ENCODE data around the gene APBB2.
"Not testable (repeated sequence)": the region's sequence is repeated elsewhere in the genome, so short reads cannot be mapped to it uniquely, and the experiment has no call there.

APBB2 gene

DNA sequence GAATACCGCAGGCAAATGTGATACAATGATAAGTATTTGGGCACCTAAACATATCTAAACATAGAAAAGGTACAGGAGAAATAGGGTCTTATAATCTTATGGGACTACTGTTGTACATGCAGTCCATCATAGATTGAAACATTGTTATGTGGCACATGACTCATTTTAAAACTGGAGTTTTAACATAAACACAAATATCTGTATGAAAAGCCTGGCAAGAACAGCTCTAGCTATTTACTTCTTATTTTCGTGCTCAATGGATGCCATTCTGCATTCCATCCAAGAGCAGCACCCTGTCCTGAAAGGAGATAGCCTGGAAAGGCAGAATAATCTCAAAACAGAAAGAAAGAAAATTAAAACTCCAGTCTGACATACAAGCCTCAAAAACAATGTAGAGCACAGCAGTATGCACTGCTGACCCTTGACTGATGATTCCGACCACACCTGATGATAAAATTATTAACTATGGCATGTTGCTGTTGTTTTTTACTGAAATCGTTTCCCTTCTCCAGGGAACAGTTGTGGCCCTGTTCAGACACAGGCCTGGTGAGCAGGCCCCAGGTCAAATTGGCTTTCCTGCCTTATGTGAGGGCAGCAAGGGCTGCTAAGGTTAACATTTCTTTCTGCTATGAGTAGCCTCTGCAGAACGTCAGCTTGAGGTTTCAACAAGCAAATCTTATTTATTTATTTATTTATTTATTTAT is 152.7 kb downstream of the APBB2 start:
- Histone ChIP-seq H3K4me1 (ENCODE audit: insufficient read depth, poor library complexity, severe bottlenecking) (peaks cover 11% of the 10 kb centered on the region), H3K27ac (ENCODE audit: poor library complexity, severe bottlenecking) (peak overlapping the region; percentile 11), H3K36me3 (ENCODE audit: low read depth) (peaks cover 36% of the 10 kb centered on the region), H3K4me3 (ENCODE audit: severe bottlenecking) (no peak overlapping the region), H3K27me3 (ENCODE audit: insufficient read depth, poor library complexity, severe bottlenecking) (no peaks in the 10 kb centered on the region), H3K9me3 (ENCODE audit: severe bottlenecking) (no peaks in the 10 kb centered on the region)
- ATAC-seq (ENCODE audit: low read depth), result no peak
- DNase-seq (ENCODE audit: low spot score), result no peak
- TF ChIP-seq, protein P1, sequence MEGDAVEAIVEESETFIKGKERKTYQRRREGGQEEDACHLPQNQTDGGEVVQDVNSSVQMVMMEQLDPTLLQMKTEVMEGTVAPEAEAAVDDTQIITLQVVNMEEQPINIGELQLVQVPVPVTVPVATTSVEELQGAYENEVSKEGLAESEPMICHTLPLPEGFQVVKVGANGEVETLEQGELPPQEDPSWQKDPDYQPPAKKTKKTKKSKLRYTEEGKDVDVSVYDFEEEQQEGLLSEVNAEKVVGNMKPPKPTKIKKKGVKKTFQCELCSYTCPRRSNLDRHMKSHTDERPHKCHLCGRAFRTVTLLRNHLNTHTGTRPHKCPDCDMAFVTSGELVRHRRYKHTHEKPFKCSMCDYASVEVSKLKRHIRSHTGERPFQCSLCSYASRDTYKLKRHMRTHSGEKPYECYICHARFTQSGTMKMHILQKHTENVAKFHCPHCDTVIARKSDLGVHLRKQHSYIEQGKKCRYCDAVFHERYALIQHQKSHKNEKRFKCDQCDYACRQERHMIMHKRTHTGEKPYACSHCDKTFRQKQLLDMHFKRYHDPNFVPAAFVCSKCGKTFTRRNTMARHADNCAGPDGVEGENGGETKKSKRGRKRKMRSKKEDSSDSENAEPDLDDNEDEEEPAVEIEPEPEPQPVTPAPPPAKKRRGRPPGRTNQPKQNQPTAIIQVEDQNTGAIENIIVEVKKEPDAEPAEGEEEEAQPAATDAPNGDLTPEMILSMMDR (IDR thresholded peaks at IDR 0.05; ENCODE audit: poor library complexity, severe bottlenecking), result no peak

DNA sequence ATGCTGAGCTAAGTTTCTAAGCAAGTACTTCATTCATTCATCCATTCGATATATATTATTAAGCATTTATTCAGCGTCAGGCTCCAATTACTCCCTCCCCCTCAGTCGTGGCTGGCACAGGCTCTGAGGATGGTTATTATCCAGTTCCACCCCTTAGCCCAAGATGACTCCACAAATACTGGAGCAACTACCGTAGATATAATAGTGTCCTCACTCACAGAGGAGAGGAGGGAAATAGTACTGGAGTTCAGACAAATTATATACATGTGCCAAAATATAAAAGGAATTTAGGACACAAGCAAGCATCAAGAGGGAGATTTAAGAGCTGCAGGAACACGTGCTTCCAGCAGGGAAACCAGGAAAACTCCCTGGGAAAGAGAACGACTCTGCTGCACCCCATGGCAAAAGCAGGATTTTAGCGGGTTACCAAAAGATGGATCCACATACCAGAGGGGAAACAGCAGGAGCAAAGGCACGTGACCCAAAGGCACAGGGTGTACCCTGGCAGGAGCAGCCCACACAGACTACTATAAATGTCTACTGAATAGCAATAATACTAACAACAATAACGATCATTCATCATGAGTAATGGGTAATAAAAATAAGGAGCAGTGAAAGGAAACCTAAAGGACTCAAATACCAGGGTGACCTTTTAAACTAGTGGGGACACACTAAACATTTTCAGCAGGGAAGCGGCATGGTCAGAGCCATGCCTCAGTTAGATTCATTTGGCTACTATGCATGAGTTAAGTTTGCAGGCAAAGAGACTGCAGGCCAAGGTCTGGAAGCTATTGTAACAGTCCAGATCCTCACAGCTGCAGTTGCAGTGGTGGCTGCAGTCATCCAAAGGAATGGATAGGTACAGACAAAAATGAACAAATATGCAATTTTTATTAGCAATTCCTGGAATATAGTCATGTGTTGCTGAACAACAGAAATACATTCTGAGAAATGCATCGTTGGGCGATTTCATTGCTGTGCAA is 153.7 kb downstream of the APBB2 start:
- peaks cover 11% of the 10 kb centered on the region for H3K4me1 ChIP-seq (ENCODE audit: insufficient read depth, poor library complexity, severe bottlenecking)
- H3K27me3 ChIP-seq (ENCODE audit: insufficient read depth, poor library complexity, severe bottlenecking), result no peaks in the 10 kb centered on the region
- H3K9me3 ChIP-seq (ENCODE audit: severe bottlenecking), result no peaks in the 10 kb centered on the region
- H3K36me3 ChIP-seq (ENCODE audit: low read depth), result peaks cover 36% of the 10 kb centered on the region
- TF ChIP-seq, protein P1 (IDR thresholded peaks at IDR 0.05; ENCODE audit: poor library complexity, severe bottlenecking), result no peak
- no peak overlapping the region for H3K4me3 ChIP-seq (ENCODE audit: severe bottlenecking)
- ATAC-seq (ENCODE audit: low read depth) (no peak), DNase-seq (ENCODE audit: low spot score) (no peak)
- peak overlapping the region; percentile 11 for H3K27ac ChIP-seq (ENCODE audit: poor library complexity, severe bottlenecking)

DNA sequence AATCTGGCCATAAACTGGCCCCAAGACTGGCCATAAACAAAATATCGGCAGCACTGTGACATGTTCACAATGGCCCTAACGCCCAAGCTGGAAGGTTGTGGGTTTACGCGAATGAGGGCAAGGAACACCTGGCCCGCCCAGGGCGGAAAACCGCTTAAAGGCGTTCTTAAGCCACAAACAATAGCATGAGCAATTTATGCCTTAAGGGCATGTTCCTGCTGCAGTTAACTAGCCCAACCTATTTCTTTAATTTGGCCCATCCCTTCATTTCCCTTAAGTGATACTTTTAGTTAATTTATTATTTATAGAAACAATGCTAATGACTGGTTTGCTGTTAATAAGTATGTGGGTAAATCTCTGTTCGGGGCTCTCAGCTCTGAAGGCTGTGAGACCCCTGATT is 154.9 kb downstream of the APBB2 start:
- not testable (repeated sequence) for H3K9me3 ChIP-seq (ENCODE audit: severe bottlenecking); H3K27me3 ChIP-seq (ENCODE audit: insufficient read depth, poor library complexity, severe bottlenecking); H3K27ac ChIP-seq (ENCODE audit: poor library complexity, severe bottlenecking); DNase-seq (ENCODE audit: low spot score); H3K4me3 ChIP-seq (ENCODE audit: severe bottlenecking); ATAC-seq (ENCODE audit: low read depth)
- H3K4me1 ChIP-seq (ENCODE audit: insufficient read depth, poor library complexity, severe bottlenecking), result peaks cover 11% of the 10 kb centered on the region
- H3K36me3 ChIP-seq (ENCODE audit: low read depth), result peaks cover 33% of the 10 kb centered on the region

DNA sequence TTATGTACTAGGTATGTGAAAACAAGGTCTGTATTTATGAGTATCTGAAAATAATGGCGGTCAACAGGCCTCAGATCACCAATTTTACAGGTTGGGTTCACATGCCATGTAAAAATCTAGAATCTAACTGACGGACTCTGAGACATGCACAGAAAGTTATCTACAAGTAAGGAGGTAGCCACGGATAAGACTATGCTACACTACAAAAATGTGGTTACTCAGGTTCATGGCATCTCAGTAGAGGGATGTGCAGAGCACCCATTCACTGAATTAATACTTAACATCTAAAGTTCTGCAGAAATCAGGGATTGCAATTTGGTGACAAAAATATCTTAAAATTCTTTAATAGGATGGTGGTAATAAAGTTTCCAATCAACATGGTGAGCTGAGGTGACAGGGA is 155.9 kb downstream of the APBB2 start:
- H3K4me1 ChIP-seq (ENCODE audit: insufficient read depth, poor library complexity, severe bottlenecking), result peaks cover 11% of the 10 kb centered on the region
- no peaks in the 10 kb centered on the region for H3K9me3 ChIP-seq (ENCODE audit: severe bottlenecking)
- no peak overlapping the region for H3K4me3 ChIP-seq (ENCODE audit: severe bottlenecking)
- no peak for DNase-seq (ENCODE audit: low spot score)
- no peak for ATAC-seq (ENCODE audit: low read depth)
- H3K36me3 ChIP-seq (ENCODE audit: low read depth), result peaks cover 36% of the 10 kb centered on the region
- no peaks in the 10 kb centered on the region for H3K27me3 ChIP-seq (ENCODE audit: insufficient read depth, poor library complexity, severe bottlenecking)
- H3K27ac ChIP-seq (ENCODE audit: poor library complexity, severe bottlenecking), result peak overlapping the region; percentile 25
- TF ChIP-seq, protein P1 (IDR thresholded peaks at IDR 0.05; ENCODE audit: poor library complexity, severe bottlenecking), result no peak

DNA sequence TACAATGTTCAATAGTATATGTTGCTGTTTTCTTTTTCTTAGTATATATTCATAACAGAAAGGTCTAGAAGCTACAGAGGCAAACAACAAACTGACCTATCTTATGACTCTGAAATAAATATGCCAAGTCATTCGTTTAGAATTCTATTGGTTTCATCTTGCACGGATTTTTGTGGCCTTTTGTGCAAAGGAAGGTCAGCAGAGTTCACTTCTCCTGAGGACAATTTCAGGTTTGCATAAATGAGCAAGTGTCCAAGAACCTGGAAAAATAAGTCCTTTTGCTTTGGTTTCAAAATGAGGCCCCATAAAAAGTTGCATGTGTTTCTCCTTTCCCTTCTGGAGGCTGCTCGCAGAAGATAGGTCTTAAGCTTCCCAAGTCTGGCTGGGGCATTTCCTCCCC is 156.9 kb downstream of the APBB2 start:
- ATAC-seq (ENCODE audit: low read depth) (no peak), DNase-seq (ENCODE audit: low spot score) (no peak)
- peak overlapping the region; percentile 25 for H3K27ac ChIP-seq (ENCODE audit: poor library complexity, severe bottlenecking)
- H3K9me3 ChIP-seq (ENCODE audit: severe bottlenecking), result no peaks in the 10 kb centered on the region
- TF ChIP-seq, protein P1 (IDR thresholded peaks at IDR 0.05; ENCODE audit: poor library complexity, severe bottlenecking), result no peak
- no peaks in the 10 kb centered on the region for H3K27me3 ChIP-seq (ENCODE audit: insufficient read depth, poor library complexity, severe bottlenecking)
- H3K36me3 ChIP-seq (ENCODE audit: low read depth), result peaks cover 37% of the 10 kb centered on the region
- no peak overlapping the region for H3K4me3 ChIP-seq (ENCODE audit: severe bottlenecking)
- H3K4me1 ChIP-seq (ENCODE audit: insufficient read depth, poor library complexity, severe bottlenecking), result peaks cover 11% of the 10 kb centered on the region

Measured in RWPE2 (cell line).